22Rv1 (cell line): ENCODE results near the gene GLUL.

Experiments
- H3K27ac ChIP-seq: fragments of 450-650 bp; 2 replicates; pipeline ENCODE4 v1.5.1; 2017
- ZFX ChIP-seq: fragments of 450-650 bp; IDR thresholded peaks from 2 replicates; pipeline ENCODE4 v1.6.1; 2017; ENCODE audit warnings: antibody characterized with exemption, borderline replicate concordance
- TF ChIP-seq, protein P1 (sequence below): fragments of 450-650 bp; IDR thresholded peaks from 2 replicates; pipeline ENCODE4 v1.5.1; 2017; ENCODE audit warnings: mild to moderate bottlenecking

The GLUL gene

GRCh38 chr1:182426442-182427430 is 35.1 kb upstream of the GLUL start:
- no peak overlapping the region for H3K27ac ChIP-seq
- TF ChIP-seq, protein P1, sequence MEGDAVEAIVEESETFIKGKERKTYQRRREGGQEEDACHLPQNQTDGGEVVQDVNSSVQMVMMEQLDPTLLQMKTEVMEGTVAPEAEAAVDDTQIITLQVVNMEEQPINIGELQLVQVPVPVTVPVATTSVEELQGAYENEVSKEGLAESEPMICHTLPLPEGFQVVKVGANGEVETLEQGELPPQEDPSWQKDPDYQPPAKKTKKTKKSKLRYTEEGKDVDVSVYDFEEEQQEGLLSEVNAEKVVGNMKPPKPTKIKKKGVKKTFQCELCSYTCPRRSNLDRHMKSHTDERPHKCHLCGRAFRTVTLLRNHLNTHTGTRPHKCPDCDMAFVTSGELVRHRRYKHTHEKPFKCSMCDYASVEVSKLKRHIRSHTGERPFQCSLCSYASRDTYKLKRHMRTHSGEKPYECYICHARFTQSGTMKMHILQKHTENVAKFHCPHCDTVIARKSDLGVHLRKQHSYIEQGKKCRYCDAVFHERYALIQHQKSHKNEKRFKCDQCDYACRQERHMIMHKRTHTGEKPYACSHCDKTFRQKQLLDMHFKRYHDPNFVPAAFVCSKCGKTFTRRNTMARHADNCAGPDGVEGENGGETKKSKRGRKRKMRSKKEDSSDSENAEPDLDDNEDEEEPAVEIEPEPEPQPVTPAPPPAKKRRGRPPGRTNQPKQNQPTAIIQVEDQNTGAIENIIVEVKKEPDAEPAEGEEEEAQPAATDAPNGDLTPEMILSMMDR = no peak
- no peak for TF ChIP-seq ZFX

DNA sequence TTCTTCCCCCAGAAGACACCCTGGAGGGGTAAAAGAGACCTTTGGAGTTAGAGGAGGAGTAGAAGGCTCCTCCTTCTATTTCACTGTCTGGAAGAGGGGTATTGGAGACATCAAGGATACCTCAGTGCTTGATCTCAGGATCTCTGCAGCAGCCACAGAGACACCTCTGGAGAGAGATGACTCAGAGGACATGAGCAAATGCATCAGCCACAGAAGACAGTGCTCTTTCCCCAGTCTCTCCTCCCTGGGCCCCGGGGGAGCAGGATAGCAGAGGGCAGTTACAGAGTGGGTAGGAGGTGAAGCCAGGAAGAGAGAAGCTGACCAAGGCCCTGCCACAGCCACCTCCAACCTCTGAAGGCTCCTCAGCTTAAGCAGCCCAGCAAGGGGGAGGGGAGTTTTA is 24.2 kb upstream of the GLUL start:
- no peak overlapping the region for H3K27ac ChIP-seq
- TF ChIP-seq ZFX = no peak
- TF ChIP-seq, protein P1 = no peak

- no peak for TF ChIP-seq ZFX
- TF ChIP-seq, protein P1 = no peak
- H3K27ac ChIP-seq = no peak overlapping the region
Observed at GRCh38 chr1:182413969-182414368, 22.4 kb upstream of the GLUL start.

GRCh38 chr1:182413486-182413885 is 21.9 kb upstream of the GLUL start:
- TF ChIP-seq, protein P1 = no peak
- TF ChIP-seq ZFX = no peak
- no peak overlapping the region for H3K27ac ChIP-seq

GRCh38 chr1:182410620-182411273 is 19.2 kb upstream of the GLUL start:
- no peak overlapping the region for H3K27ac ChIP-seq
- TF ChIP-seq ZFX = no peak
- TF ChIP-seq, protein P1 = no peak

GRCh38 chr1:182410138-182410537 is 18.5 kb upstream of the GLUL start:
- TF ChIP-seq, protein P1 = no peak
- no peak for TF ChIP-seq ZFX
- no peak overlapping the region for H3K27ac ChIP-seq
